CD4-positive, alpha-beta T cell (primary cell): ENCODE data around the gene SPINK6. TPM values are rescaled to one million over a fixed set of nuclear protein-coding genes. Genes with fewer than 3 reads are reported as not detected.

Experiments used
- ATAC-seq: fragments of 200-7000 bp; cut with Tn5 transposase; one replicate; pipeline ENCODE4 v1.10.0; 2022; ENCODE audit warnings: mild to moderate bottlenecking; ENCODE audit not compliant: poor library complexity
- CTCF ChIA-PET: fragments of 350-600 bp; sonication (Branson Sonifier 250); formaldehyde crosslinking; loops from one replicate; lab custom pipeline; 2021; ENCODE audit warnings: antibody characterized with exemption, inconsistent platforms; lab: Charles Lee
- POLR2A ChIA-PET: fragments of 350-600 bp; sonication (Branson Sonifier 250); formaldehyde crosslinking; loops from one replicate; lab custom pipeline; 2021; ENCODE audit warnings: antibody characterized with exemption, inconsistent platforms; lab: Charles Lee
- DNase-seq, 14 experiments: peaks; one replicate each; pipeline ENCODE4 v3.0.0-alpha.2; 2013 to 2020; ENCODE audit warnings: mixed read lengths in 2 of 14
- H3K27ac ChIP-seq, 2 donors: one replicate each; pipeline versions ENCODE4 v1.5.1 to v1.7.0; 2013; ENCODE audit warnings: low read length in 2 of 2, low read depth in 1 of 2, mild to moderate bottlenecking in 1 of 2
- H3K27me3 ChIP-seq, 2 experiments: 1 replicate in 1 of 2; 2 replicates in 1 of 2; pipeline versions ENCODE4 v1.6.1 to v1.7.0; 2013; ENCODE audit warnings: low read length in 2 of 2, control low read depth in 1 of 2, mild to moderate bottlenecking in 1 of 2, moderate library complexity in 1 of 2; ENCODE audit not compliant: insufficient read depth in 2 of 2, control insufficient read depth in 1 of 2
- H3K36me3 ChIP-seq: one replicate; pipeline ENCODE4 v1.6.1; 2013; ENCODE audit warnings: low read length, control low read depth; ENCODE audit not compliant: insufficient read depth
- H3K4me1 ChIP-seq: one replicate; pipeline ENCODE4 v1.6.1; 2013; ENCODE audit warnings: low read length, control low read depth; ENCODE audit not compliant: insufficient read depth
- H3K4me3 ChIP-seq: one replicate; pipeline ENCODE4 v1.5.1; 2013; ENCODE audit warnings: mild to moderate bottlenecking, low read length, moderate library complexity
- H3K9me3 ChIP-seq, 2 experiments: 1 replicate in 1 of 2; 2 replicates in 1 of 2; pipeline versions ENCODE4 v1.6.1 to v1.7.0; 2013; ENCODE audit warnings: low read length in 2 of 2, mild to moderate bottlenecking in 2 of 2, control low read depth in 1 of 2, moderate library complexity in 1 of 2; ENCODE audit not compliant: control insufficient read depth in 1 of 2, insufficient read depth in 1 of 2
- H3K27ac Mint-ChIP-seq: one replicate; pipeline ENCODE4 v1.8.0; 2020; ENCODE audit warnings: mixed read lengths
- H3K27me3 Mint-ChIP-seq: one replicate; pipeline ENCODE4 v1.8.0; 2021; ENCODE audit warnings: mixed read lengths
- H3K36me3 Mint-ChIP-seq: one replicate; pipeline ENCODE4 v1.8.0; 2021; ENCODE audit warnings: low read depth, mixed read lengths
- H3K4me1 Mint-ChIP-seq: one replicate; pipeline ENCODE4 v1.8.0; 2021; ENCODE audit warnings: low read depth, mixed read lengths
- H3K4me3 Mint-ChIP-seq: one replicate; pipeline ENCODE4 v1.8.0; 2020; ENCODE audit warnings: mild to moderate bottlenecking, mixed read lengths
- H3K9me3 Mint-ChIP-seq: one replicate; pipeline ENCODE4 v1.8.0; 2020; ENCODE audit warnings: mixed read lengths
- CTCF ChIP-seq: fragments of 200-600 bp; IDR thresholded peaks from one replicate; pipeline ENCODE4 v1.8.0; 2022; ENCODE audit warnings: antibody characterized with exemption, mild to moderate bottlenecking
- intact Hi-C, 2 experiments: fragments of 100-400 bp; cut with DNase I in 1 of 2; cut with micrococcal nuclease in 1 of 2; formaldehyde crosslinking; loops; one replicate each; pipeline versions ENCODE4 v1.15.1 to v1.9.0; 2023 to 2025; cut with DNase I, micrococcal nuclease
- total RNA-seq, 174 experiments: library from RNA in 2 of 174; stranded (reverse) in 2 of 174; gene quantifications; one replicate each; pipeline ENCODE4 v1.2.3 and lab custom pipeline; 2021 to 2026

SPINK6 gene
- total RNA-seq, 2 experiments from 2014 or later = not detected

DNA sequence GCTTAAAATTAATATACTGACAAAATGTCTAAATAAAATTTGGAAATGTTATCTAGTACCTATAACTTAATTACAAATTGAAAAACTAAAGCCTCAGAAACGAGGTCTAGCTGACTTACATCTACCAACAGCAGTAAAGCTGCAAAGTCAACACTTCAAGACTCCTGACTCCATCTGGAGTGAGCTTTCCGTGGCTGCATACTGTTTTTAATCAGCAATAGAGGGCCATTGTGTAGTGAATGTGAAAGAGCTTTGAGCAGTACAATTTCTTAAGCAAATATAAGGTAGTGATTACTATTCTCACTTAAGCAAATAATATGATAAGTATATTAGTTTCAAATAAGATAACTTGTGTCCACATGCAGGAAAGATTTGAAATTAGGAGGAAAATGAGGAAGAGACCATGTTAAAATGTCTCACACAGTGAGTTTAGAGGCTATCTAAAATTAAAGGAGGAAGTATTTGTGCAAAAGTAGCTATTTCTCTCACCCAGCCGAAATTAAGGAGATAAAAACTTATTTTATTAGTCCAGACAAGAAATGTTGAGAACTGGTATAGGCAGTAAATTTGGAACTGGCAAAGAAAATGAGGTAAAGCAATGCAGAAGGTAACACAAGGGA lies 6.4 kb downstream of the SPINK6 start:
- Mint-ChIP-seq H3K36me3 (no peaks in the 10 kb centered on the region), H3K27me3 (peaks cover 20% of the 10 kb centered on the region), H3K4me1 (no peaks in the 10 kb centered on the region), H3K4me3 (no peak overlapping the region), H3K9me3 (no peaks in the 10 kb centered on the region), H3K27ac (no peak overlapping the region)
- CTCF ChIA-PET = no interaction called here
- no peaks in the 10 kb centered on the region for H3K27me3 ChIP-seq
- no peak for TF ChIP-seq CTCF
- no peak for DNase-seq
- H3K4me1 ChIP-seq = no peaks in the 10 kb centered on the region
- H3K27ac ChIP-seq = no peak overlapping the region
- H3K9me3 ChIP-seq = no peaks in the 10 kb centered on the region
- H3K36me3 ChIP-seq = no peaks in the 10 kb centered on the region
- intact Hi-C loops = no loop called here
- POLR2A ChIA-PET = no interaction called here
- no peak for ATAC-seq
- H3K4me3 ChIP-seq = no peak overlapping the region

DNA sequence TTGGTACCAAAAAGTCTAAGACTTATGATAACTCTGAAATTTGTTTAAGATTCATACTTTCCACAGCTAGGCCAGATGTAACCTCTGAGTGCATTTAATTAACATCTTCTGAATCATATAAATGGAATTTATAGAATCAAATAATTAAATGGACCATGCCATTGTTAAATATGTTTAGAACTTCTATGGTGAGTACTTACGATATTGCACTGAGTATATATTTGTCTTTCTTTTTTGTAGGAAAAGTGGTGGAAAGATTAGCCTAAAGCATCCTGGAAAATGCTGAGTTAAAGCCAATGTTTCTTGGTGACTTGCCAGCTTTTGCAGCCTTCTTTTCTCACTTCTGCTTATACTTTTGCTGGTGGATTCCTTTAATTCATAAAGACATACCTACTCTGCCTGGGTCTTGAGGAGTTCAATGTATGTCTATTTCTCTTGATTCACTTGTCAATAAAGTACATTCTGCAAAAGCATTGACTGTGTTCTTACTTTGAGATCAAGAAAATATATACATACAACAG lies 11.9 kb downstream of the SPINK6 start:
- no peak for ATAC-seq
- ChIA-PET CTCF (no interaction called here), POLR2A (no interaction called here)
- Histone ChIP-seq H3K9me3 (no peaks in the 10 kb centered on the region), H3K27me3 (no peaks in the 10 kb centered on the region), H3K4me1 (no peaks in the 10 kb centered on the region), H3K4me3 (no peak overlapping the region), H3K27ac (no peak overlapping the region), H3K36me3 (no peaks in the 10 kb centered on the region)
- H3K27ac Mint-ChIP-seq = no peak overlapping the region
- no peak for DNase-seq
- no peak overlapping the region for H3K4me3 Mint-ChIP-seq
- H3K36me3 Mint-ChIP-seq = no peaks in the 10 kb centered on the region
- H3K27me3 Mint-ChIP-seq = peaks cover 12% of the 10 kb centered on the region
- no peaks in the 10 kb centered on the region for H3K4me1 Mint-ChIP-seq
- TF ChIP-seq CTCF = no peak
- intact Hi-C loops = no loop called here
- H3K9me3 Mint-ChIP-seq = no peaks in the 10 kb centered on the region

GRCh38 chr5:148221508-148221907 lies 18.7 kb downstream of the SPINK6 start:
- Mint-ChIP-seq H3K27ac (no peak overlapping the region), H3K9me3 (no peaks in the 10 kb centered on the region), H3K4me1 (no peaks in the 10 kb centered on the region), H3K27me3 (peaks cover 17% of the 10 kb centered on the region), H3K36me3 (no peaks in the 10 kb centered on the region), H3K4me3 (no peak overlapping the region)
- intact Hi-C loops = no loop called here
- Histone ChIP-seq H3K4me3 (no peak overlapping the region), H3K27ac (no peak overlapping the region), H3K27me3 (peaks cover 0 to 7% of the 10 kb centered on the region in 2 experiments), H3K4me1 (no peaks in the 10 kb centered on the region), H3K36me3 (no peaks in the 10 kb centered on the region), H3K9me3 (no peaks in the 10 kb centered on the region)
- POLR2A ChIA-PET = no interaction called here
- DNase-seq = no peak
- ATAC-seq = no peak
- CTCF ChIA-PET = interaction anchor here (1.0 kb wide), 1 partner anchor 21 kb away, joined by 3 read pairs; no protein-coding TSS in a partner anchor
- TF ChIP-seq CTCF = no peak
